Measurements from ENCODE around the gene HCRTR1. TPM values are rescaled to one million over a fixed set of nuclear protein-coding genes. Genes with fewer than 3 reads are reported as not detected.

Gene HCRTR1
- total RNA-seq, 2 donors from 2014 or later: not detected

- H3K27ac ChIP-seq: no peak overlapping the region
- TF ChIP-seq CTCF (IDR thresholded peaks at IDR 0.05) (no peak), POLR2A (IDR thresholded peaks at IDR 0.05) (no peak)
- H3K9me3 ChIP-seq: no peaks in the 10 kb centered on the region
- H3K36me3 ChIP-seq (replicated peaks in 1 of 2; ENCODE audit: insufficient read depth in 1 of 2, low read depth in 2 of 2): no peaks in the 10 kb centered on the region
- DNase-seq: no peak
- intact Hi-C loops (cut with DNase I): no loop called here
- no peak overlapping the region for H3K4me3 ChIP-seq
- H3K27me3 ChIP-seq: no peaks in the 10 kb centered on the region
- no peak for ATAC-seq
- peaks cover 43% of the 10 kb centered on the region for H3K4me1 ChIP-seq
- WGBS, 2 donors: 51 to 70% methylated on average over 5 of the region's 5 CpGs
These were observed 22.1 kb downstream of the HCRTR1 start for GRCh38 chr1:31639543-31639942.

- intact Hi-C loops (cut with DNase I): no loop called here
- ATAC-seq: no peak
- Histone ChIP-seq H3K27me3 (no peaks in the 10 kb centered on the region), H3K4me1 (peaks cover 44% of the 10 kb centered on the region), H3K9me3 (no peaks in the 10 kb centered on the region), H3K4me3 (no peak overlapping the region), H3K36me3 (replicated peaks in 1 of 2; ENCODE audit: insufficient read depth in 1 of 2, low read depth in 2 of 2) (no peaks in the 10 kb centered on the region), H3K27ac (no peak overlapping the region)
- no peak for DNase-seq
- TF ChIP-seq CTCF (IDR thresholded peaks at IDR 0.05) (no peak), POLR2A (IDR thresholded peaks at IDR 0.05) (no peak)
These were observed 22.7 kb downstream of the HCRTR1 start for GRCh38 chr1:31640179-31640578.

GRCh38 chr1:31640964-31641363, 23.5 kb downstream of the HCRTR1 start:
- 75 to 94% methylated on average over 4 of the region's 4 CpGs for WGBS, 2 donors
- Histone ChIP-seq H3K27ac (no peak overlapping the region), H3K27me3 (no peaks in the 10 kb centered on the region), H3K36me3 (replicated peaks in 1 of 2; ENCODE audit: insufficient read depth in 1 of 2, low read depth in 2 of 2) (no peaks in the 10 kb centered on the region), H3K4me3 (no peak overlapping the region), H3K4me1 (peaks cover 51% of the 10 kb centered on the region), H3K9me3 (no peaks in the 10 kb centered on the region)
- DNase-seq (no peak), ATAC-seq (no peak)
- TF ChIP-seq CTCF (IDR thresholded peaks at IDR 0.05) (no peak), POLR2A (IDR thresholded peaks at IDR 0.05) (no peak)
- intact Hi-C loops (cut with DNase I): no loop called here

- TF ChIP-seq CTCF (IDR thresholded peaks at IDR 0.05) (no peak), POLR2A (IDR thresholded peaks at IDR 0.05) (no peak)
- ATAC-seq: no peak
- H3K4me1 ChIP-seq: peaks cover 51% of the 10 kb centered on the region
- no peaks in the 10 kb centered on the region for H3K36me3 ChIP-seq (replicated peaks in 1 of 2; ENCODE audit: insufficient read depth in 1 of 2, low read depth in 2 of 2)
- no peak overlapping the region for H3K27ac ChIP-seq
- intact Hi-C loops (cut with DNase I): no loop called here
- no peaks in the 10 kb centered on the region for H3K9me3 ChIP-seq
- 92 to 93% methylated on average over 4 of the region's 4 CpGs for WGBS, 2 donors
- H3K4me3 ChIP-seq: no peak overlapping the region
- no peaks in the 10 kb centered on the region for H3K27me3 ChIP-seq
- no peak for DNase-seq
These were observed 24.9 kb downstream of the HCRTR1 start for GRCh38 chr1:31642366-31642765.

GRCh38 chr1:31642897-31643296, 25.4 kb downstream of the HCRTR1 start:
- no peak overlapping the region for H3K27ac ChIP-seq
- no peak for ATAC-seq
- no peaks in the 10 kb centered on the region for H3K9me3 ChIP-seq
- peaks cover 51% of the 10 kb centered on the region for H3K4me1 ChIP-seq
- TF ChIP-seq POLR2A (IDR thresholded peaks at IDR 0.05) (no peak), CTCF (IDR thresholded peaks at IDR 0.05) (no peak)
- H3K36me3 ChIP-seq (replicated peaks in 1 of 2; ENCODE audit: insufficient read depth in 1 of 2, low read depth in 2 of 2): no peaks in the 10 kb centered on the region
- 87 to 90% methylated on average over 3 of the region's 3 CpGs for WGBS, 2 donors
- H3K27me3 ChIP-seq: no peaks in the 10 kb centered on the region
- no peak overlapping the region for H3K4me3 ChIP-seq
- intact Hi-C loops (cut with DNase I): no loop called here
- no peak for DNase-seq

Data from body of pancreas (tissue), 4 donors.